H9 (cell line): Measurements from ENCODE around the gene PBX4. TPM values are rescaled to one million over a fixed set of nuclear protein-coding genes. Genes with fewer than 3 reads are reported as not detected.
A peak's percentile ranks its signal among the peaks of the same experiment; 100 is the strongest.

Source experiments
- DNase-seq: peaks from one replicate; pipeline ENCODE4 v3.0.0-alpha.2; 2017
- H2AFZ ChIP-seq: one replicate; pipeline ENCODE4 v1.6.1; 2013; ENCODE audit warnings: mild to moderate bottlenecking, low read length, control low read depth, moderate library complexity
- H2AK5ac ChIP-seq: 2 replicates; pipeline ENCODE4 v1.6.1; 2013; ENCODE audit warnings: low read length, control low read depth, mixed read lengths; ENCODE audit not compliant: insufficient read length
- H2BK120ac ChIP-seq: one replicate; pipeline ENCODE4 v1.6.1; 2013; ENCODE audit warnings: low read depth, mild to moderate bottlenecking, low read length, control low read depth, inconsistent platforms; ENCODE audit not compliant: poor library complexity, severe bottlenecking
- H2BK12ac ChIP-seq: 2 replicates; pipeline ENCODE4 v1.6.1; 2013; ENCODE audit warnings: low read length, control low read depth, mixed read lengths, low read depth; ENCODE audit not compliant: insufficient read length
- H2BK15ac ChIP-seq: 2 replicates; pipeline ENCODE4 v1.6.1; 2013; ENCODE audit warnings: low read depth, low read length, control low read depth
- H2BK20ac ChIP-seq: one replicate; pipeline ENCODE4 v1.6.1; 2013; ENCODE audit warnings: low read depth, mild to moderate bottlenecking, low read length, control low read depth, inconsistent platforms; ENCODE audit not compliant: poor library complexity, severe bottlenecking
- H2BK5ac ChIP-seq: 2 replicates; pipeline ENCODE4 v1.6.1; 2013; ENCODE audit warnings: low read length, control low read depth, mixed read lengths; ENCODE audit not compliant: insufficient read length
- H3K14ac ChIP-seq: 2 replicates; pipeline ENCODE4 v1.6.1; 2013; ENCODE audit warnings: low read length, control low read depth; ENCODE audit not compliant: insufficient read depth
- H3K18ac ChIP-seq: 2 replicates; pipeline ENCODE4 v1.6.1; 2013; ENCODE audit warnings: low read depth, mild to moderate bottlenecking, mixed read lengths, low read length, control low read depth; ENCODE audit not compliant: insufficient read length
- H3K23ac ChIP-seq: 2 replicates; pipeline ENCODE4 v1.6.1; 2013; ENCODE audit warnings: low read length, control low read depth, mixed read lengths, low read depth; ENCODE audit not compliant: insufficient read length
- H3K23me2 ChIP-seq: 2 replicates; pipeline ENCODE4 v1.6.1; 2013; ENCODE audit warnings: low read depth, mild to moderate bottlenecking, mixed read lengths, low read length, control low read depth; ENCODE audit not compliant: insufficient read length, poor library complexity, severe bottlenecking
- H3K27ac ChIP-seq: 2 replicates; pipeline ENCODE4 v1.5.1; 2013; ENCODE audit warnings: low read length, control low read depth, mixed read lengths, low read depth; ENCODE audit not compliant: insufficient read length
- H3K27me3 ChIP-seq: 2 replicates; pipeline ENCODE4 v1.6.1; 2013; ENCODE audit warnings: low read length, control low read depth, inconsistent platforms; ENCODE audit not compliant: insufficient read depth
- H3K4ac ChIP-seq: 2 replicates; pipeline ENCODE4 v1.6.1; 2013; ENCODE audit warnings: low read depth, mild to moderate bottlenecking, control low read depth, inconsistent platforms, low read length, moderate library complexity
- H3K4me1 ChIP-seq: 2 replicates; pipeline ENCODE4 v1.6.1; 2013; ENCODE audit warnings: low read length, control low read depth, inconsistent platforms; ENCODE audit not compliant: insufficient read depth
- H3K4me2 ChIP-seq: 2 replicates; pipeline ENCODE4 v1.6.1; 2013; ENCODE audit warnings: low read length, control low read depth, mixed read lengths; ENCODE audit not compliant: insufficient read length, insufficient read depth
- H3K56ac ChIP-seq: 2 replicates; pipeline ENCODE4 v1.6.1; 2013; ENCODE audit warnings: low read depth, mild to moderate bottlenecking, mixed read lengths, low read length, control low read depth; ENCODE audit not compliant: insufficient read length
- H3K79me1 ChIP-seq: 2 replicates; pipeline ENCODE4 v1.6.1; 2013; ENCODE audit warnings: low read depth, mild to moderate bottlenecking, moderate library complexity, low read length, control low read depth, inconsistent platforms; ENCODE audit not compliant: insufficient read depth, poor library complexity, severe bottlenecking
- H3K79me2 ChIP-seq: 2 replicates; pipeline ENCODE4 v1.6.1; 2013; ENCODE audit warnings: low read length, control low read depth, inconsistent platforms; ENCODE audit not compliant: insufficient read depth
- H3K9ac ChIP-seq: 2 replicates; pipeline ENCODE4 v1.6.1; 2013; ENCODE audit warnings: low read length, control low read depth, mixed read lengths; ENCODE audit not compliant: insufficient read length; ENCODE audit errors: extremely low read depth
- H3K9me3 ChIP-seq: one replicate; pipeline ENCODE4 v1.6.1; 2013; ENCODE audit warnings: low read depth, low read length, inconsistent platforms; ENCODE audit not compliant: control insufficient read depth
- H3T11ph ChIP-seq: one replicate; pipeline ENCODE4 v1.6.1; 2013; ENCODE audit warnings: mild to moderate bottlenecking, low read length, control low read depth, inconsistent platforms
- H4K20me1 ChIP-seq: one replicate; pipeline ENCODE4 v1.6.1; 2013; ENCODE audit not compliant: control insufficient read depth, insufficient read length, insufficient read depth
- H4K5ac ChIP-seq: 2 replicates; pipeline ENCODE4 v1.6.1; 2013; ENCODE audit warnings: low read depth, mild to moderate bottlenecking, mixed read lengths, low read length, control low read depth; ENCODE audit not compliant: insufficient read length
- H4K8ac ChIP-seq: replicated peaks from 2 replicates; pipeline ENCODE4 v1.6.1; 2013; ENCODE audit warnings: low read length, control low read depth, mixed read lengths, low read depth; ENCODE audit not compliant: insufficient read length
- H4K91ac ChIP-seq: 2 replicates; pipeline ENCODE4 v1.6.1; 2013; ENCODE audit warnings: low read depth, mild to moderate bottlenecking, moderate library complexity, mixed read lengths, low read length, control low read depth; ENCODE audit not compliant: insufficient read length
- H3K27ac Mint-ChIP-seq, 3 experiments: 2 replicates in 2 of 3; 3 replicates in 1 of 3; pipeline ENCODE4 v1.8.0; 2020 to 2021; ENCODE audit warnings: mixed read lengths in 3 of 3, mild to moderate bottlenecking in 1 of 3, moderate library complexity in 1 of 3
- H3K27me3 Mint-ChIP-seq: 2 replicates; pipeline ENCODE4 v1.8.0; 2021; ENCODE audit warnings: low read depth, mild to moderate bottlenecking, moderate library complexity, mixed read lengths
- H3K36me3 Mint-ChIP-seq, 3 experiments: 2 replicates in 2 of 3; 3 replicates in 1 of 3; pipeline ENCODE4 v1.8.0; 2020 to 2021; ENCODE audit warnings: low read depth in 3 of 3, mixed read lengths in 3 of 3; ENCODE audit not compliant: insufficient read depth in 1 of 3
- H3K4me1 Mint-ChIP-seq, 2 experiments: 2 replicates each; pipeline ENCODE4 v1.8.0; 2020; ENCODE audit warnings: mixed read lengths in 2 of 2
- H3K4me3 Mint-ChIP-seq, 2 experiments: 2 replicates in 1 of 2; 3 replicates in 1 of 2; pipeline ENCODE4 v1.8.0; 2020 to 2021; ENCODE audit warnings: mild to moderate bottlenecking in 2 of 2, mixed read lengths in 2 of 2, moderate library complexity in 1 of 2
- H3K9me3 Mint-ChIP-seq, 2 experiments: 2 replicates in 1 of 2; 3 replicates in 1 of 2; pipeline ENCODE4 v1.8.0; 2020; ENCODE audit warnings: mild to moderate bottlenecking in 2 of 2, mixed read lengths in 2 of 2, moderate library complexity in 1 of 2
- WGBS: extraction: QIAGEN DNeasy Blood & Tissue Kit; methylation state at CpG from one replicate; pipeline ENCODE4 v1.1.7; 2013; ENCODE audit warnings: missing lambda C conversion rate, low lambda C conversion rate, mixed read lengths; ENCODE audit not compliant: insufficient read length; ENCODE audit errors: extremely low coverage; 5-methylcytosine and 5-hydroxymethylcytosine counted together
- total RNA-seq: library from RNA; stranded (reverse); gene quantifications from 2 replicates; pipeline ENCODE4 v1.2.1, GENCODE V29; 2021
- TF ChIP-seq, protein P1 (sequence below): fragments of 200-600 bp; sonication (generic); conservative IDR thresholded peaks from 3 replicates; pipeline ENCODE4 v1.8.0; 2021; ENCODE audit warnings: antibody characterized with exemption, mild to moderate bottlenecking

PBX4 gene
- total RNA-seq, 1 experiment from 2014 or later = 3.3 TPM

DNA sequence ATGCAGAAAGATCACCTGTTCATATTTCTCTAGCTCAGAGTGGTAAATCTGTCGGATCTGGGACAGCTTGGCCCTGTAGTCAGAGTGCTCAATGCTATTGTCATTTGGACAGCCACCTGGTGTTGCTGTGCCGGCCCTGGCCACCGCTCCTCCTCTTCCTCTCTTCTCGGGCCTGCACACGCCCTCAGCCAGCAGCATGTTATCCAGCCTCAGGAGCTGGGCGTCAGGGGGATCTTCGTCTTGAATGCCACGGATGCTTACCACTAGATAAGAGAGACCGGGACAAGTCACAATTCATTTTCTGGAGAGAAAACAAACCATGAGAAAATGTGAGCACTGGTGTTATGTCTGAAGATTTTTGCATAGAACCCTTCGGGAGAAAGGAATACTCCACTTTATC, 47.9 kb downstream of the PBX4 start:
- H3K9me3 Mint-ChIP-seq = peaks cover 0 to 7% of the 10 kb centered on the region in 2 experiments; a peak in 1 of 5 replicates
- TF ChIP-seq, protein P1, sequence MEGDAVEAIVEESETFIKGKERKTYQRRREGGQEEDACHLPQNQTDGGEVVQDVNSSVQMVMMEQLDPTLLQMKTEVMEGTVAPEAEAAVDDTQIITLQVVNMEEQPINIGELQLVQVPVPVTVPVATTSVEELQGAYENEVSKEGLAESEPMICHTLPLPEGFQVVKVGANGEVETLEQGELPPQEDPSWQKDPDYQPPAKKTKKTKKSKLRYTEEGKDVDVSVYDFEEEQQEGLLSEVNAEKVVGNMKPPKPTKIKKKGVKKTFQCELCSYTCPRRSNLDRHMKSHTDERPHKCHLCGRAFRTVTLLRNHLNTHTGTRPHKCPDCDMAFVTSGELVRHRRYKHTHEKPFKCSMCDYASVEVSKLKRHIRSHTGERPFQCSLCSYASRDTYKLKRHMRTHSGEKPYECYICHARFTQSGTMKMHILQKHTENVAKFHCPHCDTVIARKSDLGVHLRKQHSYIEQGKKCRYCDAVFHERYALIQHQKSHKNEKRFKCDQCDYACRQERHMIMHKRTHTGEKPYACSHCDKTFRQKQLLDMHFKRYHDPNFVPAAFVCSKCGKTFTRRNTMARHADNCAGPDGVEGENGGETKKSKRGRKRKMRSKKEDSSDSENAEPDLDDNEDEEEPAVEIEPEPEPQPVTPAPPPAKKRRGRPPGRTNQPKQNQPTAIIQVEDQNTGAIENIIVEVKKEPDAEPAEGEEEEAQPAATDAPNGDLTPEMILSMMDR = no peak

More for the DNA sequence above, 47.9 kb downstream of the PBX4 start:
- H3K4me1 ChIP-seq = no peaks in the 10 kb centered on the region; the same call in 1 of the 2 replicates
- DNase-seq = no peak
- no peak overlapping the region for H2AK5ac ChIP-seq
- H3K27me3 Mint-ChIP-seq = peaks cover 24% of the 10 kb centered on the region
- H3K4me2 ChIP-seq = no peak overlapping the region
- no peaks in the 10 kb centered on the region for H3K27me3 ChIP-seq
- H2BK5ac ChIP-seq = no peak overlapping the region
- no peaks in the 10 kb centered on the region for H3K79me2 ChIP-seq
- no CpG with 5 or more reads among the region's 10 CpGs for WGBS
- H2BK120ac ChIP-seq = no peak overlapping the region
- H3K18ac ChIP-seq = no peak overlapping the region
- H3K36me3 Mint-ChIP-seq = peaks cover 7 to 15% (median 12%) of the 10 kb centered on the region in 3 experiments; a peak in 6 of 7 replicates
- H3K4me3 Mint-ChIP-seq = no peak overlapping the region
- no peak overlapping the region for H4K8ac ChIP-seq
- no peak overlapping the region for H4K5ac ChIP-seq
- no peaks in the 10 kb centered on the region for H3K23me2 ChIP-seq
- H3K79me1 ChIP-seq = no peaks in the 10 kb centered on the region
- no peaks in the 10 kb centered on the region for H3K9me3 ChIP-seq
- H3K14ac ChIP-seq = no peak overlapping the region
- H2BK12ac ChIP-seq = no peak overlapping the region
- H3K56ac ChIP-seq = no peak overlapping the region
- no peak overlapping the region for H3K9ac ChIP-seq
- H2AFZ ChIP-seq = no peak overlapping the region
- H3K4me1 Mint-ChIP-seq = peaks cover 13 to 14% of the 10 kb centered on the region in 2 experiments
- H3K27ac Mint-ChIP-seq = peak overlapping the region in 1 of 3 experiments; percentile 82; a peak in 1 of 7 replicates
- H4K91ac ChIP-seq = no peak overlapping the region
- no peaks in the 10 kb centered on the region for H4K20me1 ChIP-seq
- no peak overlapping the region for H3K4ac ChIP-seq
- H2BK15ac ChIP-seq = no peak overlapping the region
- H3K27ac ChIP-seq = no peak overlapping the region
- H2BK20ac ChIP-seq = no peak overlapping the region
- H3K23ac ChIP-seq = no peak overlapping the region
- H3T11ph ChIP-seq = no peak overlapping the region
